Measurements from ENCODE around the gene WIPF1. TPM values are rescaled to one million over a fixed set of nuclear protein-coding genes. Genes with fewer than 3 reads are reported as not detected.
A peak's percentile ranks its signal among the peaks of the same experiment; 100 is the strongest.

Gene WIPF1, protein sequence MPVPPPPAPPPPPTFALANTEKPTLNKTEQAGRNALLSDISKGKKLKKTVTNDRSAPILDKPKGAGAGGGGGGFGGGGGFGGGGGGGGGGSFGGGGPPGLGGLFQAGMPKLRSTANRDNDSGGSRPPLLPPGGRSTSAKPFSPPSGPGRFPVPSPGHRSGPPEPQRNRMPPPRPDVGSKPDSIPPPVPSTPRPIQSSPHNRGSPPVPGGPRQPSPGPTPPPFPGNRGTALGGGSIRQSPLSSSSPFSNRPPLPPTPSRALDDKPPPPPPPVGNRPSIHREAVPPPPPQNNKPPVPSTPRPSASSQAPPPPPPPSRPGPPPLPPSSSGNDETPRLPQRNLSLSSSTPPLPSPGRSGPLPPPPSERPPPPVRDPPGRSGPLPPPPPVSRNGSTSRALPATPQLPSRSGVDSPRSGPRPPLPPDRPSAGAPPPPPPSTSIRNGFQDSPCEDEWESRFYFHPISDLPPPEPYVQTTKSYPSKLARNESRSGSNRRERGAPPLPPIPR
- total RNA-seq = 100 to 1,000 TPM; 284 to 319 TPM

- Mint-ChIP-seq H3K27me3 (no peaks in the 10 kb centered on the region), H3K4me1 (ENCODE audit: low read depth in 2 of 2) (peaks cover 46 to 78% of the 10 kb centered on the region in 2 donors), H3K4me3 (peak within 1 kb of the TSS; percentile 88), H3K27ac (peak within 1 kb of the TSS; percentile 95 to 98), H3K9me3 (no peaks in the 10 kb centered on the region), H3K36me3 (peaks cover 28% of the 10 kb centered on the region)
- DNase-seq (ENCODE audit: low spot score) = peak; percentile 75
- peak; percentile 81 to 85 for ATAC-seq
Measured at GRCh38 chr2:174597345-174598047, at the start of gene WIPF1. WIPF1 (minus strand) TSS chr2:174597804; CDS start chr2:174585573, 12,231 bp downstream.

DNA sequence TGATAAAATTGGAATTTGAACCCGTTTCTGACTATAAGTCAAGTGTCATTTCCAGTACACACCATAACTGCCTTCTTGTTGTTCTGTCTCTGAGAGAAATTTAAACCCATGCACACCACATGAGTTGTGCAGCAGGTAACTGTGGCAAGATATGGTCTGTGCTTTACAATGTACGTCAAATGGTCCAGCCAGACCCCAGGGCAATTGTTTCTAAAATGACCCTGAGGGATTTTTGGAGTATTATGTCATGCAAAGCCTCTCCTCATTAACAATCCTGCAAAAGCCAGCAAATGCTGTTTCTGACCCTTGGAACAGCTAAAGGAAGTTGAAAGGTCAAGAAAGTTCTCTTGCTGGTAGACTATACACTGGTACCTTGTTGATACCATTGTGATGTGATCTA, 47.7 kb upstream of the WIPF1 start:
- H3K27ac Mint-ChIP-seq = no peak overlapping the region
- no peaks in the 10 kb centered on the region for H3K9me3 Mint-ChIP-seq
- no peak overlapping the region for H3K4me3 Mint-ChIP-seq
- H3K27me3 Mint-ChIP-seq = no peaks in the 10 kb centered on the region
- DNase-seq (ENCODE audit: low spot score) = no peak
- peaks cover 10 to 11% of the 10 kb centered on the region in 2 donors for H3K4me1 Mint-ChIP-seq (ENCODE audit: low read depth in 2 of 2)
- ATAC-seq = no peak
- H3K36me3 Mint-ChIP-seq = peaks cover 16% of the 10 kb centered on the region

DNA sequence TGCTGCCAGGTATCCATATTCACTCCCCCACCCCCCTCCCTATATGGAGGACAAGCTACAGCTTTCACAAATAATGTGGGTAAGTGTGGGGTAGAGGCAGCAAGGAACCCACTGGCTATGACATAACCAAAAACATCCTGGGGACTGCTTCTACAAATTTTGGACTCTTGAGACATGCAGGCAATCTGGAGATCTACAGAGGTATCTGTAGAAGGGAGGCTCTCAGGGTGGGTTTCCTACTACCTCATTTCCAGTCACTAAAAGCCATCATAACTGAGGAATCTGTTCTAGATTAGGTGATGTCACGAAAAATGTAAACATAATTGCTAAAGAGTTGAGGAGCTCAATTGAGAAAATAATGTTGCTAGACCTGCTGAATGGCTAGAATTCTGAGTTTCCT, 46.8 kb upstream of the WIPF1 start:
- Mint-ChIP-seq H3K4me1 (ENCODE audit: low read depth in 2 of 2) (peaks cover 10 to 16% of the 10 kb centered on the region in 2 donors), H3K36me3 (peaks cover 7% of the 10 kb centered on the region)
- no peak for ATAC-seq

GRCh38 chr2:174643356-174643755, 45.8 kb upstream of the WIPF1 start:
- no peak overlapping the region for H3K27ac Mint-ChIP-seq
- H3K4me3 Mint-ChIP-seq = no peak overlapping the region
- DNase-seq (ENCODE audit: low spot score) (no peak), ATAC-seq (no peak)
- peaks cover 17 to 22% of the 10 kb centered on the region in 2 donors for H3K4me1 Mint-ChIP-seq (ENCODE audit: low read depth in 2 of 2)
- no peaks in the 10 kb centered on the region for H3K27me3 Mint-ChIP-seq
- no peaks in the 10 kb centered on the region for H3K9me3 Mint-ChIP-seq
- H3K36me3 Mint-ChIP-seq = peaks cover 6% of the 10 kb centered on the region

More for the DNA sequence above, 46.8 kb upstream of the WIPF1 start:
- Mint-ChIP-seq H3K4me3 (no peak overlapping the region), H3K27ac (no peak overlapping the region), H3K27me3 (no peaks in the 10 kb centered on the region), H3K9me3 (no peaks in the 10 kb centered on the region)
- DNase-seq (ENCODE audit: low spot score) = no peak

GRCh38 chr2:174641168-174641567, 43.6 kb upstream of the WIPF1 start:
- DNase-seq (ENCODE audit: low spot score) (no peak), ATAC-seq (no peak)
- no peak overlapping the region for H3K4me3 Mint-ChIP-seq
- H3K4me1 Mint-ChIP-seq (ENCODE audit: low read depth in 2 of 2) = peaks cover 23 to 31% of the 10 kb centered on the region in 2 donors
- peaks cover 6% of the 10 kb centered on the region for H3K36me3 Mint-ChIP-seq
- no peaks in the 10 kb centered on the region for H3K9me3 Mint-ChIP-seq
- no peak overlapping the region for H3K27ac Mint-ChIP-seq
- H3K27me3 Mint-ChIP-seq = no peaks in the 10 kb centered on the region

DNA sequence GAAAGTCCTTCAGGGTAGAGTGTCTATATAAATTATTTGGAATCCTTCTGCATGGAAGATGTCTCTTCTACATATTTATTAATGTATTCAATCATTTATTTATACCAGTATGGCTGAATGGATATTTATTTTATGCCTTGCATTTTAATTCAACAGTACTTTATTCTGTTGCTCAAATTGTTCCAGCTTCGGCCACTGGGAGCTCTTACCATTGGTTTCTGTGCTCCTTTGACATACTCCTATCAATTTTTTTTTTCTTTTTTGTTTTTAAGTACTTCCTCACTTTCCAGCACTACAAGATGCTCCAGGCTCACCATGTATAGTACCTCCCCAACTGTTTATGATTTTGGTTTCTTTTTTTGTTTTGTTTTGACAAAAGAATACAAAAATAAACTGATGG, 39.4 kb upstream of the WIPF1 start:
- peak overlapping the region; percentile 96 to 100 for H3K27ac Mint-ChIP-seq
- H3K27me3 Mint-ChIP-seq = no peaks in the 10 kb centered on the region
- peaks cover 48 to 67% of the 10 kb centered on the region in 2 donors for H3K4me1 Mint-ChIP-seq (ENCODE audit: low read depth in 2 of 2)
- ATAC-seq (no peak), DNase-seq (ENCODE audit: low spot score) (no peak)
- H3K4me3 Mint-ChIP-seq = peak overlapping the region; percentile 74
- H3K36me3 Mint-ChIP-seq = peaks cover 4% of the 10 kb centered on the region
- no peaks in the 10 kb centered on the region for H3K9me3 Mint-ChIP-seq

- peak overlapping the region; percentile 96 to 100 for H3K27ac Mint-ChIP-seq
- H3K4me1 Mint-ChIP-seq (ENCODE audit: low read depth in 2 of 2) = peaks cover 59 to 71% of the 10 kb centered on the region in 2 donors
- no peaks in the 10 kb centered on the region for H3K9me3 Mint-ChIP-seq
- DNase-seq (ENCODE audit: low spot score) = no peak
- H3K27me3 Mint-ChIP-seq = no peaks in the 10 kb centered on the region
- no peak for ATAC-seq
- peak overlapping the region; percentile 93 for H3K4me3 Mint-ChIP-seq
- peaks cover 5% of the 10 kb centered on the region for H3K36me3 Mint-ChIP-seq
Measured at GRCh38 chr2:174635776-174636404, 38.3 kb upstream of the WIPF1 start.

GRCh38 chr2:174635015-174635593, 37.5 kb upstream of the WIPF1 start:
- ATAC-seq (peak in 1 of 2 donors; percentile 30), DNase-seq (ENCODE audit: low spot score) (no peak)
- H3K9me3 Mint-ChIP-seq = no peaks in the 10 kb centered on the region
- peak overlapping the region; percentile 96 to 100 for H3K27ac Mint-ChIP-seq
- H3K27me3 Mint-ChIP-seq = no peaks in the 10 kb centered on the region
- peaks cover 10% of the 10 kb centered on the region for H3K36me3 Mint-ChIP-seq
- peaks cover 64 to 78% of the 10 kb centered on the region in 2 donors for H3K4me1 Mint-ChIP-seq (ENCODE audit: low read depth in 2 of 2)
- H3K4me3 Mint-ChIP-seq = peak overlapping the region; percentile 93

DNA sequence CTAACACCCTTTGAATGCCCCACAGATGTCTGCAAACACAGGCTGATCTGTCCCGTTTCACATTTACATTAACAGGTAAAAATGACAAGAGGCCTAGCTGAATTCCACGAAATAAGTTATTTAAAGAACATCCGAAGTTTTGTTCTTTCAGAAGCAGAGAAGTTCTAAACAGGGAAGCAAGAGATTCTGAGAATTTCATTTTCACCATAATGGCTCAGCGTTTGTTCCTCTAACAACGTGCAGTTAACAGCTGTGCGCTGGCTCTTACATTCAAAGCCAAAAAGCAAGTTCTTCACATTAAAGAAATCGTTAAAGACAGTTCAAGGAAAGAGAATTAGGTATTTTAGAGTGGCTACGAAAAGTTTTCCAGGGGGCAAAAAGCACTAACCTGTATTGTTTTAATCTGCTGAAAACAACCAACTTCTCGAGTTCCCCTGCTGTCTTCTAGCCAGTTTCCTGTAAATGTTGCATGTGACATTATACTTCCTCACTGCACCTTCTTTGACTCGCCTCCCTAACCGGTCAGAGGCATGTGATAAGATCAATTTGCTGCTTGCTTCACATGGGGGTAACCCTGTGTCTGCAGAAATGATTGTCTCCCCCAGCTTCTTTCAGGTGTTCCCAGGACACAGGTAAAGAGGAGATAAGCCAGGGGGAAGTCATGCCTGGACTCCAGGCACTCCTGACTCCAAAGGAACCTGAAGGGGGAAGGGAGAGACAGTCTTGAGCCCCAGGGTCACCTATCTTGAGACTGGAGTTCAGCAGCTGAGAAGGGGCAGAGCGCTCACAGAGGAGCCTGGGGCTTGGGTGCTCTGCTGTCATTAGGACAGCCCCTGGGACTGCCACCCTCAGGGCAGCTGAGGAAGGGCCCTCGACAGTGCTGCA, 36.8 kb upstream of the WIPF1 start:
- peaks cover 63 to 77% of the 10 kb centered on the region in 2 donors for H3K4me1 Mint-ChIP-seq (ENCODE audit: low read depth in 2 of 2)
- H3K27ac Mint-ChIP-seq = peak overlapping the region; percentile 96 to 100
- no peaks in the 10 kb centered on the region for H3K9me3 Mint-ChIP-seq
- DNase-seq (ENCODE audit: low spot score) (peak; percentile 68), ATAC-seq (peak; percentile 82 to 84)
- H3K27me3 Mint-ChIP-seq = no peaks in the 10 kb centered on the region
- H3K4me3 Mint-ChIP-seq = peak overlapping the region; percentile 93
- peaks cover 10% of the 10 kb centered on the region for H3K36me3 Mint-ChIP-seq

DNA sequence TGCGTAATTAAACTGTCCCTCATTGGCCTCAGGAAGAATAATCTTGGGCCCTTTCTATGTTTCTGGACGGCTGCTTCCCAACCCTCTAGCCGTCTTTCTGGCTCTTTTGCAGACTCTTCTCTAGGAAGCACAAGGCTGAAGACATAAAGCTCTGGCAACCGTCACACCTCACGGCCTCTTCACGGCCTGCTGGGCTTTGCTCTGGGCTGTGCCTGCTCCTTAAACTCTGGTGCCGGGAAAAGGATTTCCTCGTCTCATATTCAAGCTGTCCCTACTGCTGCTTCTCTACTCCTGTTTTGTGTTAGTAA, 36.0 kb upstream of the WIPF1 start:
- no peaks in the 10 kb centered on the region for H3K27me3 Mint-ChIP-seq
- H3K4me1 Mint-ChIP-seq (ENCODE audit: low read depth in 2 of 2) = peaks cover 61 to 75% of the 10 kb centered on the region in 2 donors
- no peak for DNase-seq (ENCODE audit: low spot score)
- H3K4me3 Mint-ChIP-seq = peak overlapping the region; percentile 93
- ATAC-seq = no peak
- peak overlapping the region; percentile 96 to 100 for H3K27ac Mint-ChIP-seq
- no peaks in the 10 kb centered on the region for H3K9me3 Mint-ChIP-seq
- H3K36me3 Mint-ChIP-seq = peaks cover 10% of the 10 kb centered on the region

DNA sequence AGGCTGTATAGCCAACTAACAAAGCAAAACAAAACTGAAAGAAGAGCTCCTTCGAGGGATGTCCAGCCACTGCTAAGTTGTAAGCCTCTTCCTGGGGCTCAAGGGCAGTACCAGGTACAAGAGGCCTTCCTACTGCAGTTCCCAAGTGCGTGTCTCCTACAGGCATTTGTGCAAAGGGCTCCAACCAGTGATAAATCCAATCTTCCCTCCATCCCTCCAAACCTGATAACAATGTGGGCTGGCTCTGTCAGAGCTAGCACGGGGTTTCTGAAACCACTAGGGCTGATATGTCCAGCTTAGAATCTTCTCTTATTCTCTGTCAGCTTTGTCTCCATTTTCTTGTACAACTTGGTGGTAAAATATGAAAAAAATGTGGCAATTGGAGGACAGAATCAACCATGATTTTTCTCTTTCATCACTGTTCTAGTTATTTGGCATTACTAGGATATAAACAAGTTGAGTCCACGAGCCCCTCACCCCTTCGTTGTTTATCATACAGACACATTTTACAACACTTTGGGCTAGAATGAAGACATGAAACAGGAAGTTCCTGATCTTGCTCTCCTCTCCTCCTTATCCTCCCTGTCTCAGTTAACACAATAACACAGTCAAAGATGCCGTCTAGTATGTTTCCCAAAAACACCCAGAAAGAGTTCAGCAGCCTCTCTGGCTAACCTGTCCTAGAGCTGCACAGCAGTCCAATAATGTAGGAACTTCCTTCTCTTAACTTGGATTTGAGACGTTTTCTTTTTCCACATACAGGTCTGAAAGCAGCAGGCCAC, 35.4 kb upstream of the WIPF1 start:
- Mint-ChIP-seq H3K4me1 (ENCODE audit: low read depth in 2 of 2) (peaks cover 62 to 81% of the 10 kb centered on the region in 2 donors), H3K36me3 (peaks cover 10% of the 10 kb centered on the region), H3K9me3 (no peaks in the 10 kb centered on the region), H3K27me3 (no peaks in the 10 kb centered on the region), H3K4me3 (peak overlapping the region; percentile 93), H3K27ac (peak overlapping the region; percentile 96 to 100)
- DNase-seq (ENCODE audit: low spot score) (no peak), ATAC-seq (peak; percentile 50 to 74)

All from natural killer cell treated with Interleukin-12 subunit alpha and Interleukin-12 subunit beta and Interleukin-15 and Interleukin-18, amount 100 ng/mL, for 72 hours (primary cell).